K562 (cell line): Measurements from ENCODE around the gene SH3PXD2B. TPM values are rescaled to one million over a fixed set of nuclear protein-coding genes. Genes with fewer than 3 reads are reported as not detected.

Experiments used
- ATAC-seq: fragments of 200-7000 bp; cut with Tn5 transposase; 3 replicates; pipeline ENCODE4 v1.9.1; 2020; ENCODE audit warnings: moderate library complexity
- BruUV-seq: library from RNA; stranded (reverse); fragments of 400-500 nt; replicated peaks from 2 replicates; lab custom pipeline; 2021; lab: Mats Ljungman, UMichigan
- CTCF ChIA-PET: fragments of 300-600 bp; formaldehyde crosslinking; extraction: SDS; loops from one replicate; lab custom pipeline; 2021; ENCODE audit warnings: low intra/inter-chr PET ratio; lab: Yijun Ruan, JAX
- POLR2A ChIA-PET: fragments of 300-600, 350-650 bp; sonication (Branson Sonifier 250); formaldehyde crosslinking; extraction: SDS; loops from one replicate; lab custom pipeline; 2021; ENCODE audit warnings: antibody characterized with exemption, inconsistent platforms; lab: Yijun Ruan, JAX
- DNase-seq, 4 experiments: peaks; one replicate each; pipeline versions ENCODE4 v3.0.0 to v3.0.0-alpha.2; 2011 to 2018; ENCODE audit warnings: low spot score in 3 of 4, mixed read lengths in 3 of 4; ENCODE audit errors: extremely low read depth in 1 of 4
- FAIRE-seq: peaks from 2 replicates; lab custom pipeline; 2011; peaks lifted over from hg19 to GRCh38; lab: Jason Lieb, UNC
- H2AFZ ChIP-seq: 2 replicates; pipeline ENCODE4 v1.6.0; 2011; ENCODE audit warnings: low read depth, low read length, control low read depth, inconsistent platforms
- H3K27ac ChIP-seq: fragments of 200-600 bp; 3 replicates; pipeline ENCODE4 v1.8.0; 2011; ENCODE audit warnings: low read depth, mild to moderate bottlenecking, control low read depth, inconsistent platforms, low read length, moderate library complexity, mixed read lengths; ENCODE audit errors: extremely low read depth
- H3K27me3 ChIP-seq, 2 experiments: fragments of 300-600 bp in 1 of 2; 2 replicates in 1 of 2; 3 replicates in 1 of 2; pipeline versions ENCODE4 v1.6.0 to v1.8.0; 2011; ENCODE audit warnings: inconsistent platforms in 2 of 2, low read length in 2 of 2, mild to moderate bottlenecking in 1 of 2, mixed read lengths in 1 of 2, moderate library complexity in 1 of 2; ENCODE audit not compliant: control insufficient read depth in 2 of 2, insufficient read depth in 2 of 2
- H3K36me3 ChIP-seq: fragments of 300-600 bp; 3 replicates; pipeline ENCODE4 v1.8.0; 2011; ENCODE audit warnings: mild to moderate bottlenecking, low read length, inconsistent platforms; ENCODE audit not compliant: control insufficient read depth, insufficient read depth
- H3K4me1 ChIP-seq, 2 experiments: fragments of 200-600 bp in 1 of 2; replicated peaks in 1 of 2; 2 replicates in 1 of 2; 3 replicates in 1 of 2; pipeline versions ENCODE4 v1.5.1 to v1.8.0; 2011; ENCODE audit warnings: inconsistent platforms in 2 of 2, low read length in 2 of 2, mild to moderate bottlenecking in 1 of 2, mixed read lengths in 1 of 2, moderate library complexity in 1 of 2; ENCODE audit not compliant: control insufficient read depth in 2 of 2, insufficient read depth in 2 of 2
- H3K4me2 ChIP-seq: 2 replicates; pipeline ENCODE4 v1.6.1; 2011; ENCODE audit warnings: low read length, control low read depth, inconsistent platforms, mixed read lengths; ENCODE audit not compliant: insufficient read depth
- H3K4me3 ChIP-seq: fragments of 200-600 bp; sonication (generic), shearing (Covaris generic); 2 replicates; pipeline ENCODE4 v1.5.1; 2016; ENCODE audit warnings: control low read depth, inconsistent platforms
- H3K79me2 ChIP-seq: fragments of 200-600 bp; 3 replicates; pipeline ENCODE4 v1.8.0; 2011; ENCODE audit warnings: low read length, inconsistent platforms; ENCODE audit not compliant: control insufficient read depth, insufficient read depth
- H3K9ac ChIP-seq, 2 experiments: 2 replicates each; pipeline versions ENCODE4 v1.6.0 to v1.6.1; 2011; ENCODE audit warnings: low read depth in 2 of 2, low read length in 2 of 2, control low read depth in 1 of 2, inconsistent platforms in 1 of 2, mild to moderate bottlenecking in 1 of 2, mixed read lengths in 1 of 2; ENCODE audit not compliant: insufficient read depth in 1 of 2
- H3K9me1 ChIP-seq: one replicate; pipeline ENCODE4 v1.6.0; 2011; ENCODE audit warnings: inconsistent platforms, mild to moderate bottlenecking, low read length, moderate library complexity; ENCODE audit not compliant: control insufficient read depth, insufficient read depth
- H3K9me3 ChIP-seq: replicated peaks from 2 replicates; pipeline ENCODE4 v1.5.1; 2011; ENCODE audit warnings: low read depth, low read length, inconsistent platforms; ENCODE audit not compliant: control insufficient read depth, insufficient read depth
- H4K20me1 ChIP-seq: replicated peaks from 2 replicates; pipeline ENCODE4 v1.6.1; 2011; ENCODE audit warnings: low read length, inconsistent platforms, mixed read lengths; ENCODE audit not compliant: control insufficient read depth, insufficient read depth
- BCL6 ChIP-seq: fragments of 250-450 bp; sonication (Bioruptor Pico); IDR thresholded peaks from 2 replicates; pipeline ENCODE4 v1.4.0; 2020
- CSDE1 ChIP-seq, 2 experiments: fragments of 450-650 bp; IDR thresholded peaks; 2 replicates each; pipeline ENCODE4 v1.6.1; 2016; ENCODE audit warnings: mild to moderate bottlenecking in 1 of 2
- DPF2 ChIP-seq: fragments of 450-650 bp; IDR thresholded peaks from 2 replicates; pipeline ENCODE4 v1.6.1; 2016
- FOXJ3 ChIP-seq: sonication (generic); formaldehyde crosslinking; IDR thresholded peaks from 2 replicates; pipeline ENCODE4 v1.4.0; 2020; ENCODE audit warnings: mild to moderate bottlenecking, missing genetic modification reagents
- GATAD2B ChIP-seq: fragments of 450-650 bp; IDR thresholded peaks from 2 replicates; pipeline ENCODE4 v1.6.1; 2017; ENCODE audit warnings: mild to moderate bottlenecking, borderline replicate concordance
- NCOA6 ChIP-seq: fragments of 450-650 bp; IDR thresholded peaks from 2 replicates; pipeline ENCODE4 v1.6.1; 2017; ENCODE audit warnings: mild to moderate bottlenecking
- PYGO2 ChIP-seq: fragments of 450-650 bp; IDR thresholded peaks from 2 replicates; pipeline ENCODE4 v1.6.1; 2016; ENCODE audit warnings: mild to moderate bottlenecking, missing genetic modification characterization, moderate library complexity, missing compliant biosample characterization
- RBM17 ChIP-seq: fragments of 200-400 bp; formaldehyde crosslinking; IDR thresholded peaks from 2 replicates; pipeline ENCODE4 v1.6.1; 2017; ENCODE audit warnings: low read depth, mild to moderate bottlenecking, low read length, borderline replicate concordance
- SNAPC5 ChIP-seq: fragments of 250-450 bp; sonication (Bioruptor Pico); IDR thresholded peaks from 2 replicates; pipeline ENCODE4 v1.8.0; 2021; ENCODE audit warnings: moderate library complexity, mild to moderate bottlenecking, inconsistent platforms
- SP1 ChIP-seq: sonication (generic); formaldehyde crosslinking; IDR thresholded peaks from 2 replicates; pipeline ENCODE4 v1.8.1; 2022; ENCODE audit warnings: mild to moderate bottlenecking, missing genetic modification reagents
- THAP7 ChIP-seq: fragments of 250-450 bp; sonication (Bioruptor Pico); IDR thresholded peaks from 2 replicates; pipeline ENCODE4 v1.5.0; 2021
- ZNF140 ChIP-seq: fragments of 250-450 bp; sonication (Bioruptor Pico); IDR thresholded peaks from 2 replicates; pipeline ENCODE4 v1.8.0; 2021; ENCODE audit warnings: moderate library complexity, mild to moderate bottlenecking, inconsistent platforms
- ZNF143 ChIP-seq: sonication (generic); formaldehyde crosslinking; IDR thresholded peaks from 2 replicates; pipeline ENCODE4 v1.9.0; 2022; ENCODE audit warnings: mild to moderate bottlenecking, missing genetic modification reagents
- ZNF395 ChIP-seq: fragments of 200-800 bp; sonication (Bioruptor generic); IDR thresholded peaks from 2 replicates; pipeline ENCODE4 v1.6.1; 2017; ENCODE audit warnings: missing genetic modification characterization, missing compliant biosample characterization
- WGBS: fragments of 100-300 bp; shearing (Covaris generic); methylation state at CpG from one replicate; pipeline ENCODE4 v1.1.6; 2016; ENCODE audit warnings: low coverage, mixed read lengths; ENCODE audit not compliant: insufficient coverage; ENCODE audit errors: missing lambda C conversion rate; 5-methylcytosine and 5-hydroxymethylcytosine counted together
- in situ Hi-C: fragments of 300-500 bp; cut with MboI; formaldehyde crosslinking; loops from 4 replicates; pipeline ENCODE4 v1.15.0; 2018; ENCODE audit warnings: inconsistent platforms, mixed read lengths
- intact Hi-C: fragments of 100-400 bp; cut with micrococcal nuclease; formaldehyde crosslinking; loops from 2 replicates; pipeline ENCODE4 v1.14.2; 2022
- polyA plus RNA-seq, 8 experiments: library from polyadenylated mRNA; depleted of rRNA in 4 of 8; stranded (reverse) in 5 of 8; unstranded in 3 of 8; fragments of >200 nt; fragmentation: Nextera tagmentation in 2 of 8; fragmentation: Illumina TruSeq in 1 of 8; extraction: Ambion mirVana in 2 of 8; extraction: Trizol in 1 of 8; gene quantifications; 2 replicates each; pipeline versions ENCODE4 v1.2.1 to v1.2.3, GENCODE V29; 2011 to 2014; ENCODE audit warnings: inconsistent platforms in 1 of 8, missing spikeins in 1 of 8
- total RNA-seq, 7 experiments: library from RNA; depleted of rRNA in 6 of 7; stranded (reverse); fragments of >200 nt in 6 of 7; fragmentation: Illumina TruSeq in 2 of 7; extraction: Trizol in 2 of 7; gene quantifications; 2 replicates each; pipeline versions ENCODE4 v1.2.1 to v1.2.3, GENCODE V29; 2011 to 2021; ENCODE audit warnings: low replicate concordance in 1 of 7
- TF ChIP-seq, protein P1 (sequence below): fragments of 450-650 bp; conservative IDR thresholded peaks from 2 replicates; pipeline ENCODE4 v1.6.1; 2016; ENCODE audit warnings: missing genetic modification characterization, low read depth, mild to moderate bottlenecking, missing compliant biosample characterization, moderate library complexity
- TF ChIP-seq, protein P2 (sequence below): fragments of 450-650 bp; IDR thresholded peaks from 2 replicates; pipeline ENCODE4 v1.7.0; 2016; ENCODE audit warnings: borderline replicate concordance
- TF ChIP-seq, protein P3 (sequence below): sonication (generic); formaldehyde crosslinking; IDR thresholded peaks from 2 replicates; pipeline ENCODE4 v1.5.0; 2020; ENCODE audit warnings: missing genetic modification reagents

SH3PXD2B gene
- total and polyA plus RNA-seq, 9 of the 15 experiments (the other 6 are each of a cell fraction or from before 2014, with no cell fraction given): 0.04 to 0.66 (median 0.19) TPM

DNA sequence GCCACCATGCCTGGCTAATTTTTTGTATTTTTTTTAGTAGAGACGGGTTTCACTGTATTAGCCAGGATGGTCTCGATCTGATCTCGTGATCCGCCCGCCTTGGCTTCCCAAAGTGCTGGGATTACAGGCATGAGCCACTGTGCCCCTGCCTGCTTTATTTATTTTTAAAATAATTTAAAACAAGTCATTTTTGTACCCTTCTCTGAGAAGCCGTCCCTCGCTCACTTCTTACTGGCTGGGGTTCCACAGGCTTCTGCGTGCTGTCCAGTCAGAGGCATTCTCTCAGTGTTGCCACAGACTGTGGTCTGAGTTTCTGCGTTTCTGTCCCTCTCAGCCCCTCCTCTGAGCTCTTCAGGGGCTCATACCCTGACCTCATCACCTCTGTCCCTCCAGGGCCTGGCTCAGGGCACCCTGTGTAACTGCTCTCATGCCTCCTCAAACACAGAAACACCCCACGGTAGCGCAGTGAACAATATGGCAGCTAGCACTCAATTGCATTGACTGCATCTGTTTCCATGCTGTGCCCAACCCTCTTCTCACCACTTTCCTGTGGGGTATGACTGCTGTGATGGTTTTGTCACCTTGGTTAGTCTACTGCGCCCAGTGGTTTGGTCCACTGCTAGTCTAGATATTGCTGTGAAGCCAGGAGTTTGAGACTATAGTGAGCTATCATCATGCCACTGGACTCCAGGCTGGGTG is 44.3 kb upstream of the SH3PXD2B start:
- FAIRE-seq: no peak
- H3K36me3 ChIP-seq: no peaks in the 10 kb centered on the region
- WGBS: under 1% methylated on average over 12 of the region's 12 CpGs
- no peaks in the 10 kb centered on the region for H3K79me2 ChIP-seq
- no peak overlapping the region for H3K9ac ChIP-seq
- no peak for DNase-seq
- no peaks in the 10 kb centered on the region for H3K9me3 ChIP-seq
- H3K4me1 ChIP-seq: no peaks in the 10 kb centered on the region; a peak in 1 of 5 replicates
- ChIA-PET CTCF (no interaction called here), POLR2A (interaction anchor here (0.7 to 1.2 kb wide), 2 partner anchors 10 to 88 kb away, joined by 4 to 7 read pairs; no protein-coding TSS in a partner anchor)
- no TSS peak for BruUV-seq
- in situ Hi-C loops: no loop called here
- no peak overlapping the region for H3K4me3 ChIP-seq
- H3K27me3 ChIP-seq: peaks cover 21 to 61% of the 10 kb centered on the region in 2 experiments
- no peaks in the 10 kb centered on the region for H3K9me1 ChIP-seq
- intact Hi-C loops: no loop called here
- H3K4me2 ChIP-seq: no peak overlapping the region
- H3K27ac ChIP-seq: no peak overlapping the region
- ATAC-seq: no peak
- H2AFZ ChIP-seq: no peak overlapping the region
- H4K20me1 ChIP-seq: no peaks in the 10 kb centered on the region
- TF ChIP-seq, protein P1, sequence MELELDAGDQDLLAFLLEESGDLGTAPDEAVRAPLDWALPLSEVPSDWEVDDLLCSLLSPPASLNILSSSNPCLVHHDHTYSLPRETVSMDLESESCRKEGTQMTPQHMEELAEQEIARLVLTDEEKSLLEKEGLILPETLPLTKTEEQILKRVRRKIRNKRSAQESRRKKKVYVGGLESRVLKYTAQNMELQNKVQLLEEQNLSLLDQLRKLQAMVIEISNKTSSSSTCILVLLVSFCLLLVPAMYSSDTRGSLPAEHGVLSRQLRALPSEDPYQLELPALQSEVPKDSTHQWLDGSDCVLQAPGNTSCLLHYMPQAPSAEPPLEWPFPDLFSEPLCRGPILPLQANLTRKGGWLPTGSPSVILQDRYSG (tag): no peak
- TF ChIP-seq RBM17 (no peak), ZNF395 (no peak), DPF2 (no peak), ZNF140 (no peak), THAP7 (no peak), CSDE1 (IDR thresholded peaks at IDR 0.05) (no peak), FOXJ3 (no peak), GATAD2B (no peak), ZNF143 (CRISPR knock-in tag) (no peak), SNAPC5 (CRISPR knock-in tag) (no peak), PYGO2 (tag) (no peak), BCL6 (CRISPR knock-in tag) (no peak), SP1 (no peak), NCOA6 (no peak)
- TF ChIP-seq, protein P2, sequence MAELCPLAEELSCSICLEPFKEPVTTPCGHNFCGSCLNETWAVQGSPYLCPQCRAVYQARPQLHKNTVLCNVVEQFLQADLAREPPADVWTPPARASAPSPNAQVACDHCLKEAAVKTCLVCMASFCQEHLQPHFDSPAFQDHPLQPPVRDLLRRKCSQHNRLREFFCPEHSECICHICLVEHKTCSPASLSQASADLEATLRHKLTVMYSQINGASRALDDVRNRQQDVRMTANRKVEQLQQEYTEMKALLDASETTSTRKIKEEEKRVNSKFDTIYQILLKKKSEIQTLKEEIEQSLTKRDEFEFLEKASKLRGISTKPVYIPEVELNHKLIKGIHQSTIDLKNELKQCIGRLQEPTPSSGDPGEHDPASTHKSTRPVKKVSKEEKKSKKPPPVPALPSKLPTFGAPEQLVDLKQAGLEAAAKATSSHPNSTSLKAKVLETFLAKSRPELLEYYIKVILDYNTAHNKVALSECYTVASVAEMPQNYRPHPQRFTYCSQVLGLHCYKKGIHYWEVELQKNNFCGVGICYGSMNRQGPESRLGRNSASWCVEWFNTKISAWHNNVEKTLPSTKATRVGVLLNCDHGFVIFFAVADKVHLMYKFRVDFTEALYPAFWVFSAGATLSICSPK: no peak
- TF ChIP-seq, protein P3, sequence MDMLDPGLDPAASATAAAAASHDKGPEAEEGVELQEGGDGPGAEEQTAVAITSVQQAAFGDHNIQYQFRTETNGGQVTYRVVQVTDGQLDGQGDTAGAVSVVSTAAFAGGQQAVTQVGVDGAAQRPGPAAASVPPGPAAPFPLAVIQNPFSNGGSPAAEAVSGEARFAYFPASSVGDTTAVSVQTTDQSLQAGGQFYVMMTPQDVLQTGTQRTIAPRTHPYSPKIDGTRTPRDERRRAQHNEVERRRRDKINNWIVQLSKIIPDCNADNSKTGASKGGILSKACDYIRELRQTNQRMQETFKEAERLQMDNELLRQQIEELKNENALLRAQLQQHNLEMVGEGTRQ (CRISPR knock-in tag): no peak
